Gastroesophageal sphincter (tissue), 3 donors: ENCODE results near the gene UNK.

ENCODE experiments used
- CTCF ChIP-seq, 4 experiments: fragments of 200-600 bp in 2 of 4; fragments of 450-650 bp in 2 of 4; sonication (generic) in 1 of 4; IDR thresholded peaks; one replicate each; pipeline ENCODE4 v1.5.1; 2017 to 2019; ENCODE audit warnings: antibody characterized with exemption in 4 of 4, mild to moderate bottlenecking in 2 of 4, moderate library complexity in 2 of 4
- EP300 ChIP-seq: sonication (generic); formaldehyde crosslinking; IDR thresholded peaks from one replicate; pipeline ENCODE4 v1.6.1; 2017; ENCODE audit warnings: antibody characterized with exemption, mild to moderate bottlenecking

DNA sequence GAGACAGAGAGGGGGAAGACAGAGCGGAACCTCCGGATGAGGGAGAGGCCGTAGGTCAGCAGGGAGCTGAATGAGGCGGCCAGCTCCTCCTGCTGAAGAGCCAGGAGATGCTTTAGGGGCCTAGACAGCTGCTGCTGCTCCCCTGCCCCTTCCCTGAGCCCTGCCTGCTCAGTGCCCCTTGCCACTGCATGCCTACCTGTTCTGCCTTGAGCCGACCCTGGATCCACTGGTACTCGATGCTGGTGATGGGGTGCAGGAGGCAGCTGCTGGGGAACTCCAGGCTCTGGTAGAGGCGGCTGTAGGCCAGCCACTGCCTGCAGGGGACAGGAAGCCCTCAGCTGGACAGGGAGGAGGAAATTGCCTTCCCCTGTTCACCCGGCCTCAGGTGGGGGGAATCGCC, 52.0 kb downstream of the UNK start:
- TF ChIP-seq EP300 (no peak), CTCF (IDR thresholded peaks at IDR 0.05) (no peak)
